ENCODE measurements around the gene RHEB.

RHEB gene

DNA sequence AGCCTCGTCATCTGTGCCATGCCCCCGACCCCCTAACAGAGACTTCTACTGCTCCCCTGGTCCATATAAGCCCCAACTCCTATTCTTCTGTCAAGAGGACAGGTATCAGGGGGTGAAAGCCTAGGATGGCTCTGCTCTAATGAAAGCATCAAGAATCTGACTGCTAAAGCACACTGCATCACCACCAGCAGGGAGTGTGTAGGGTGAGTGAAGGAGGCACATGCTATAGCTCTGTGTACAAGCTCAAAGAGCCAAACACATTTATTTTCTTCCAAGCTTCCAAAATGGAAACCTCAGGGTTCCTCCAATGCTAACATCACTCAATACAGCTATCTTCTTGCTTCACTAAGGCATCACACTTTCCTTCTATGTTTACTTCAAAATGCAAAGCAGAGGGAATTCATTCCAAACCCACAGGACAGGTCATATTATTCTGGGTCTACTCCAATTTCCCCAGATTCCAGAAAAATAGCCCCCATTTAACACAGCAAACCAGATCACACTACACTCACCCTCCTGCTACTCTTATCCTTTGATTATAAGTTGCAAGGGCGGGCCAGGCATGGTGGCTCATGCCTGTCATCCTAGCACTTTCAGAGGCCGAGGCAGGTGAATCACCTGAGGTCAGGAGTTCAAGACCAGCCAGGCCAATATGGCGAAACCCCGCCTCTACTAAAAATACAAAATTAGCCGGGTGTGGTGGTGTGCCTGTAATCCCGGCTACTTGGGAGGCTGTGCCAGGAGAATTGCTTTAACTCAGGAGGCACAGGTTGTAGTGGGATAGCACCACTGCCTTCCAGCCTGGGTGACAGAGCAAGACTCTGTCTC lies 36.6 kb downstream of the RHEB start:
- H3K27ac ChIP-seq: no peak overlapping the region
- TF ChIP-seq, protein P1, sequence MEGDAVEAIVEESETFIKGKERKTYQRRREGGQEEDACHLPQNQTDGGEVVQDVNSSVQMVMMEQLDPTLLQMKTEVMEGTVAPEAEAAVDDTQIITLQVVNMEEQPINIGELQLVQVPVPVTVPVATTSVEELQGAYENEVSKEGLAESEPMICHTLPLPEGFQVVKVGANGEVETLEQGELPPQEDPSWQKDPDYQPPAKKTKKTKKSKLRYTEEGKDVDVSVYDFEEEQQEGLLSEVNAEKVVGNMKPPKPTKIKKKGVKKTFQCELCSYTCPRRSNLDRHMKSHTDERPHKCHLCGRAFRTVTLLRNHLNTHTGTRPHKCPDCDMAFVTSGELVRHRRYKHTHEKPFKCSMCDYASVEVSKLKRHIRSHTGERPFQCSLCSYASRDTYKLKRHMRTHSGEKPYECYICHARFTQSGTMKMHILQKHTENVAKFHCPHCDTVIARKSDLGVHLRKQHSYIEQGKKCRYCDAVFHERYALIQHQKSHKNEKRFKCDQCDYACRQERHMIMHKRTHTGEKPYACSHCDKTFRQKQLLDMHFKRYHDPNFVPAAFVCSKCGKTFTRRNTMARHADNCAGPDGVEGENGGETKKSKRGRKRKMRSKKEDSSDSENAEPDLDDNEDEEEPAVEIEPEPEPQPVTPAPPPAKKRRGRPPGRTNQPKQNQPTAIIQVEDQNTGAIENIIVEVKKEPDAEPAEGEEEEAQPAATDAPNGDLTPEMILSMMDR (conservative IDR thresholded peaks at IDR 0.05): no peak

DNA sequence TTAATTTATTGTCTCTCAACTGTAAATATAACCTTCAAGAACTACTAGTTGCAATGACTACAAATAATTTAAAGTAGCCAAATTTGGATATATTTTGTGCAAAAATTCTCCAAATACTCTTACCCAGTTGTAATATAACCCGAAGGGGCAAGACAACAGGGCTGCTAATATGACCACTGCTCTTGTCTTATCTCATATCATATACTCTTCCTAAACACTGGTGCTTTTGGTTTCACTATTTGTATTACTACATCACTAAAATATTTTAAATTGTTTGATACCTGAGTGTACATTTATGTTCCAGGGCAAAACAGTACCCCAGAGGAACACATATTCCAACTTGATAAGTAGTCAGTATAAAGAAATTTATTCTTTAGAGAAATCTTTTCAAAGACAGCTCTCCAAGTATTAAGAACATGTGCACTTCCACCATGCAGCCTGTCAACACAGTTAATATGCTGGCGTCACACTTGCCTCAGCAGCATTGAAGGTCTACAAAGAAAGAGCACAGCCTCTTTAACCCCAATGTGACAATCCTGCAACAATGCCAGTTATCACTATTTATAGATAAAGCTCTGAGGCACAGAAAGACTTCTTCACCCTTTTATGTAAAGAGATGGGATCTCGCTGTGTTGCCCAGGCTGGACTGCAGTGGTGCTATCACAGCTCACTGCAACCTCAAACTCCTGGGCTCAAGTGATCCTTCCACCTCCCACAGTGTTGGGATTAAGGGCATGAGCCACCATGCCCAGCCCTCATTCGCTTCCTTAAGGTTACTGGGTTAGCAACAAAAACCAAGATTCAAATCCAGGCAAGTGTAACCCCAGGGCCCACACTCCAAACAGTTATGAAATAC lies 37.8 kb downstream of the RHEB start:
- TF ChIP-seq, protein P1 (conservative IDR thresholded peaks at IDR 0.05): no peak
- no peak overlapping the region for H3K27ac ChIP-seq

DNA sequence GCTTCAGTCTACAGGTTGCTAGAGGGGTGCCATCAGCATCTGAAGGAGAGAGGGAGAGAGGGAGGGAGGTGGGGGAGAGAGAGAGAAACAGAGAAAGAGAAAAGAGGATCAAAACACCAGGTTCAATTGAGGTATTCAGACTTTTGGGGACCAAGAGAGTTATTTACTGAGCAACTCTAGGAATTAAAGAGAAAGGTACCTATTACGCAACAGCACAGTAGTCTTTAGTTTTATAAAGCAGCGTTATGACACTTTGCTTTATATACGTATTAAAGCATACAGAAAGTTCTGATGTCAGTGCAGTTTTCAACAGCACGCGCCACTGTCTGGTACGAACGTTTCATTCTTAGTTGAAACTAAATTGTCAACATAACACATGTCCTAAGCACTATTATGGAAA lies 41.8 kb downstream of the RHEB start:
- no peak overlapping the region for H3K27ac ChIP-seq
- TF ChIP-seq, protein P1 (conservative IDR thresholded peaks at IDR 0.05): no peak

- no peak overlapping the region for H3K27ac ChIP-seq
- TF ChIP-seq, protein P1 (conservative IDR thresholded peaks at IDR 0.05): no peak
These were observed 46.9 kb downstream of the RHEB start for GRCh38 chr7:151472644-151473380.

- H3K27ac ChIP-seq: no peak overlapping the region
These were observed 49.0 kb downstream of the RHEB start for GRCh38 chr7:151470711-151471110.

GRCh38 chr7:151469281-151469680 lies 50.4 kb downstream of the RHEB start:
- no peak overlapping the region for H3K27ac ChIP-seq
- TF ChIP-seq, protein P1 (conservative IDR thresholded peaks at IDR 0.05): no peak

More at GRCh38 chr7:151470711-151471110, 49.0 kb downstream of the RHEB start:
- TF ChIP-seq, protein P1 (conservative IDR thresholded peaks at IDR 0.05): no peak
